K562 (cell line): Measurements from ENCODE around the gene MYMK. TPM values are rescaled to one million over a fixed set of nuclear protein-coding genes. Genes with fewer than 3 reads are reported as not detected.

Source experiments
- ATAC-seq: fragments of 200-7000 bp; cut with Tn5 transposase; 3 replicates; pipeline ENCODE4 v1.9.1; 2020; ENCODE audit warnings: moderate library complexity
- BruUV-seq: library from RNA; stranded (reverse); fragments of 400-500 nt; replicated peaks from 2 replicates; lab custom pipeline; 2021; lab: Mats Ljungman, UMichigan
- CTCF ChIA-PET: fragments of 300-600 bp; formaldehyde crosslinking; extraction: SDS; loops from one replicate; lab custom pipeline; 2021; ENCODE audit warnings: low intra/inter-chr PET ratio; lab: Yijun Ruan, JAX
- POLR2A ChIA-PET: fragments of 300-600, 350-650 bp; sonication (Branson Sonifier 250); formaldehyde crosslinking; extraction: SDS; loops from one replicate; lab custom pipeline; 2021; ENCODE audit warnings: antibody characterized with exemption, inconsistent platforms; lab: Yijun Ruan, JAX
- DNase-seq, 4 experiments: peaks; one replicate each; pipeline versions ENCODE4 v3.0.0 to v3.0.0-alpha.2; 2011 to 2018; ENCODE audit warnings: low spot score in 3 of 4, mixed read lengths in 3 of 4; ENCODE audit errors: extremely low read depth in 1 of 4
- FAIRE-seq: peaks from 2 replicates; lab custom pipeline; 2011; peaks lifted over from hg19 to GRCh38; lab: Jason Lieb, UNC
- H2AFZ ChIP-seq: 2 replicates; pipeline ENCODE4 v1.6.0; 2011; ENCODE audit warnings: low read depth, low read length, control low read depth, inconsistent platforms
- H3K27ac ChIP-seq: fragments of 200-600 bp; 3 replicates; pipeline ENCODE4 v1.8.0; 2011; ENCODE audit warnings: low read depth, mild to moderate bottlenecking, control low read depth, inconsistent platforms, low read length, moderate library complexity, mixed read lengths; ENCODE audit errors: extremely low read depth
- H3K27me3 ChIP-seq, 2 experiments: fragments of 300-600 bp in 1 of 2; 2 replicates in 1 of 2; 3 replicates in 1 of 2; pipeline versions ENCODE4 v1.6.0 to v1.8.0; 2011; ENCODE audit warnings: inconsistent platforms in 2 of 2, low read length in 2 of 2, mild to moderate bottlenecking in 1 of 2, mixed read lengths in 1 of 2, moderate library complexity in 1 of 2; ENCODE audit not compliant: control insufficient read depth in 2 of 2, insufficient read depth in 2 of 2
- H3K36me3 ChIP-seq: fragments of 300-600 bp; 3 replicates; pipeline ENCODE4 v1.8.0; 2011; ENCODE audit warnings: mild to moderate bottlenecking, low read length, inconsistent platforms; ENCODE audit not compliant: control insufficient read depth, insufficient read depth
- H3K4me1 ChIP-seq, 2 experiments: fragments of 200-600 bp in 1 of 2; replicated peaks in 1 of 2; 2 replicates in 1 of 2; 3 replicates in 1 of 2; pipeline versions ENCODE4 v1.5.1 to v1.8.0; 2011; ENCODE audit warnings: inconsistent platforms in 2 of 2, low read length in 2 of 2, mild to moderate bottlenecking in 1 of 2, mixed read lengths in 1 of 2, moderate library complexity in 1 of 2; ENCODE audit not compliant: control insufficient read depth in 2 of 2, insufficient read depth in 2 of 2
- H3K4me2 ChIP-seq: 2 replicates; pipeline ENCODE4 v1.6.1; 2011; ENCODE audit warnings: low read length, control low read depth, inconsistent platforms, mixed read lengths; ENCODE audit not compliant: insufficient read depth
- H3K4me3 ChIP-seq: fragments of 200-600 bp; sonication (generic), shearing (Covaris generic); 2 replicates; pipeline ENCODE4 v1.5.1; 2016; ENCODE audit warnings: control low read depth, inconsistent platforms
- H3K79me2 ChIP-seq: fragments of 200-600 bp; 3 replicates; pipeline ENCODE4 v1.8.0; 2011; ENCODE audit warnings: low read length, inconsistent platforms; ENCODE audit not compliant: control insufficient read depth, insufficient read depth
- H3K9ac ChIP-seq, 2 experiments: 2 replicates each; pipeline versions ENCODE4 v1.6.0 to v1.6.1; 2011; ENCODE audit warnings: low read depth in 2 of 2, low read length in 2 of 2, control low read depth in 1 of 2, inconsistent platforms in 1 of 2, mild to moderate bottlenecking in 1 of 2, mixed read lengths in 1 of 2; ENCODE audit not compliant: insufficient read depth in 1 of 2
- H3K9me1 ChIP-seq: one replicate; pipeline ENCODE4 v1.6.0; 2011; ENCODE audit warnings: inconsistent platforms, mild to moderate bottlenecking, low read length, moderate library complexity; ENCODE audit not compliant: control insufficient read depth, insufficient read depth
- H3K9me3 ChIP-seq: replicated peaks from 2 replicates; pipeline ENCODE4 v1.5.1; 2011; ENCODE audit warnings: low read depth, low read length, inconsistent platforms; ENCODE audit not compliant: control insufficient read depth, insufficient read depth
- H4K20me1 ChIP-seq: replicated peaks from 2 replicates; pipeline ENCODE4 v1.6.1; 2011; ENCODE audit warnings: low read length, inconsistent platforms, mixed read lengths; ENCODE audit not compliant: control insufficient read depth, insufficient read depth
- DPF2 ChIP-seq: fragments of 450-650 bp; IDR thresholded peaks from 2 replicates; pipeline ENCODE4 v1.6.1; 2016
- HNRNPLL ChIP-seq: fragments of 200-400 bp; formaldehyde crosslinking; IDR thresholded peaks from 2 replicates; pipeline ENCODE4 v1.6.1; 2017; ENCODE audit warnings: low read length, low read depth, mild to moderate bottlenecking; ENCODE audit not compliant: poor library complexity, severe bottlenecking
- MITF ChIP-seq: IDR thresholded peaks from 2 replicates; pipeline ENCODE4 v1.6.1; 2014; ENCODE audit warnings: antibody characterized with exemption
- NR4A1 ChIP-seq, 2 experiments: fragments of 250-450 bp in 1 of 2; fragments of 450-650 bp in 1 of 2; sonication (Bioruptor Pico) in 1 of 2; IDR thresholded peaks; 2 replicates each; pipeline versions ENCODE4 v1.4.0 to v1.6.1; 2016 to 2020; ENCODE audit warnings: mild to moderate bottlenecking in 2 of 2, missing compliant biosample characterization in 1 of 2, missing genetic modification characterization in 1 of 2, moderate library complexity in 1 of 2
- SPI1 ChIP-seq: IDR thresholded peaks from 2 replicates; pipeline ENCODE4 v1.6.1; 2011; ENCODE audit warnings: low read depth, low read length, control low read depth, borderline replicate concordance
- STAG1 ChIP-seq: sonication (generic); formaldehyde crosslinking; IDR thresholded peaks from 2 replicates; pipeline ENCODE4 v1.5.0; 2020; ENCODE audit warnings: missing genetic modification reagents, borderline replicate concordance
- ZFP30 ChIP-seq: fragments of 250-450 bp; sonication (Bioruptor Pico); IDR thresholded peaks from 2 replicates; pipeline ENCODE4 v1.8.0; 2022; ENCODE audit warnings: moderate library complexity, mild to moderate bottlenecking, inconsistent platforms, borderline replicate concordance
- ZKSCAN1 ChIP-seq: fragments of 150-350 bp; IDR thresholded peaks from 2 replicates; pipeline ENCODE4 v1.6.1; 2016; ENCODE audit warnings: low read depth, low read length
- ZNF511 ChIP-seq: sonication (generic); formaldehyde crosslinking; IDR thresholded peaks from 2 replicates; pipeline ENCODE4 v1.8.0; 2022; ENCODE audit warnings: mild to moderate bottlenecking, missing genetic modification reagents
- WGBS: fragments of 100-300 bp; shearing (Covaris generic); methylation state at CpG from one replicate; pipeline ENCODE4 v1.1.6; 2016; ENCODE audit warnings: low coverage, mixed read lengths; ENCODE audit not compliant: insufficient coverage; ENCODE audit errors: missing lambda C conversion rate; 5-methylcytosine and 5-hydroxymethylcytosine counted together
- in situ Hi-C: fragments of 300-500 bp; cut with MboI; formaldehyde crosslinking; loops from 4 replicates; pipeline ENCODE4 v1.15.0; 2018; ENCODE audit warnings: inconsistent platforms, mixed read lengths
- intact Hi-C: fragments of 100-400 bp; cut with micrococcal nuclease; formaldehyde crosslinking; loops from 2 replicates; pipeline ENCODE4 v1.14.2; 2022
- polyA plus RNA-seq, 8 experiments: library from polyadenylated mRNA; depleted of rRNA in 4 of 8; stranded (reverse) in 5 of 8; unstranded in 3 of 8; fragments of >200 nt; fragmentation: Nextera tagmentation in 2 of 8; fragmentation: Illumina TruSeq in 1 of 8; extraction: Ambion mirVana in 2 of 8; extraction: Trizol in 1 of 8; gene quantifications; 2 replicates each; pipeline versions ENCODE4 v1.2.1 to v1.2.3, GENCODE V29; 2011 to 2014; ENCODE audit warnings: inconsistent platforms in 1 of 8, missing spikeins in 1 of 8
- total RNA-seq, 7 experiments: library from RNA; depleted of rRNA in 6 of 7; stranded (reverse); fragments of >200 nt in 6 of 7; fragmentation: Illumina TruSeq in 2 of 7; extraction: Trizol in 2 of 7; gene quantifications; 2 replicates each; pipeline versions ENCODE4 v1.2.1 to v1.2.3, GENCODE V29; 2011 to 2021; ENCODE audit warnings: low replicate concordance in 1 of 7

The MYMK gene
- total and polyA plus RNA-seq, 9 of the 15 experiments (the other 6 are each of a cell fraction or from before 2014, with no cell fraction given): not detected

GRCh38 chr9:133539991-133540697 lies 15.4 kb upstream of the MYMK start:
- POLR2A ChIA-PET: interaction anchor here (0.6 to 0.8 kb wide), 2 partner anchors 33 to 88 kb away, joined by 3 read pairs; no protein-coding TSS in a partner anchor
- peaks cover 4% of the 10 kb centered on the region for H3K9me1 ChIP-seq
- no peak overlapping the region for H3K27ac ChIP-seq
- intact Hi-C loops: no loop called here
- H2AFZ ChIP-seq: no peak overlapping the region
- no peak for DNase-seq
- 0 out of 4 replicates have a peak overlapping the region, but pooled peaks of 1 of the 2 experiments have one; percentile 42 for H3K9ac ChIP-seq
- H3K79me2 ChIP-seq: no peaks in the 10 kb centered on the region
- FAIRE-seq: no peak
- no peak overlapping the region for H3K4me2 ChIP-seq
- no peaks in the 10 kb centered on the region for H3K9me3 ChIP-seq
- BruUV-seq: no TSS peak
- H4K20me1 ChIP-seq: peaks cover 32% of the 10 kb centered on the region
- no peak overlapping the region for H3K4me3 ChIP-seq
- no peaks in the 10 kb centered on the region for H3K36me3 ChIP-seq
- peaks cover 39 to 90% of the 10 kb centered on the region in 2 experiments for H3K27me3 ChIP-seq
- CTCF ChIA-PET: no interaction called here
- in situ Hi-C loops: loop anchor here (5.0 kb wide), 1 partner anchor 192 kb away; no protein-coding TSS in a partner anchor
- 4% methylated on average over 22 of the region's 22 CpGs for WGBS
- no peak for TF ChIP-seq ZNF511 (CRISPR knock-in tag)
- no peak for TF ChIP-seq MITF
- 0 out of 2 replicates have a peak, but pooled peaks have one; percentile 9 for TF ChIP-seq STAG1 (CRISPR knock-in tag)
- peak; percentile 65; the same call in 1 of the 2 replicates for TF ChIP-seq SPI1
- no peak for TF ChIP-seq HNRNPLL
- TF ChIP-seq NR4A1 (CRISPR knock-in tag; IDR thresholded peaks at IDR 0.05): no peak
- TF ChIP-seq NR4A1 (tag; IDR thresholded peaks at IDR 0.05): no peak
- TF ChIP-seq ZFP30: no peak
- no peak for TF ChIP-seq DPF2
- TF ChIP-seq ZKSCAN1: no peak
- no peak for ATAC-seq
- peaks cover 0 to 31% of the 10 kb centered on the region in 2 experiments; a peak in 3 of 5 replicates for H3K4me1 ChIP-seq
